HG02571 (cell line): ENCODE data around the gene EBLN2.
"Not testable (repeated sequence)": the region's sequence is repeated elsewhere in the genome, so short reads cannot be mapped to it uniquely, and the experiment has no call there.

Experiments used
- ATAC-seq: cut with Tn5 transposase; IDR thresholded peaks from one replicate; pipeline ENCODE4 v1.9.1; 2021; ENCODE audit warnings: mild to moderate bottlenecking, moderate library complexity; ENCODE audit not compliant: unreplicated experiment

Gene EBLN2

GRCh38 chr3:73056845-73057150 lies 4.7 kb upstream of the EBLN2 start:
- ATAC-seq = no peak

- no peak for ATAC-seq
These were observed 1.1 kb upstream of the EBLN2 start for GRCh38 chr3:73060302-73060723.

- ATAC-seq = not testable (repeated sequence)
These were observed 4.8 kb downstream of the EBLN2 start for GRCh38 chr3:73066243-73066642.

DNA sequence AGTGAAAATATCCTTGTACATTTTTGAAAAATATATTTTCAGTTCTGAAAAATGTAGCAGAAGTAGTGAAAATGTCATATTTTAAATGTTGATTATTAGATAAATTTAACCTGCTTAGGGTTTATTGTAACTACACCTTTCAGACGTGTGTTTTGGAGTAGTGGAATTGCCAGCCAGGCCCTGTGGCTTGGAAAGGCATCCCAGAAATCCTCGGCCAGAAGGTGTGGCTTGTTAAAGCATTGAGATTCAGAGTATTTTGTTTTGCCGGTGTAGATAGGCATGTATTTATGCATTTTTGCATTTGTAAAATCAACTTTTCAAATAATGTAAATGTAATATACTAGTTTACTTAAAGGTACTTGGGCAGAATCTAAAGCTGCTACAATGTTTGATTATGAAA lies 7.0 kb downstream of the EBLN2 start:
- no peak for ATAC-seq

GRCh38 chr3:73069187-73069586 lies 7.7 kb downstream of the EBLN2 start:
- no peak for ATAC-seq

DNA sequence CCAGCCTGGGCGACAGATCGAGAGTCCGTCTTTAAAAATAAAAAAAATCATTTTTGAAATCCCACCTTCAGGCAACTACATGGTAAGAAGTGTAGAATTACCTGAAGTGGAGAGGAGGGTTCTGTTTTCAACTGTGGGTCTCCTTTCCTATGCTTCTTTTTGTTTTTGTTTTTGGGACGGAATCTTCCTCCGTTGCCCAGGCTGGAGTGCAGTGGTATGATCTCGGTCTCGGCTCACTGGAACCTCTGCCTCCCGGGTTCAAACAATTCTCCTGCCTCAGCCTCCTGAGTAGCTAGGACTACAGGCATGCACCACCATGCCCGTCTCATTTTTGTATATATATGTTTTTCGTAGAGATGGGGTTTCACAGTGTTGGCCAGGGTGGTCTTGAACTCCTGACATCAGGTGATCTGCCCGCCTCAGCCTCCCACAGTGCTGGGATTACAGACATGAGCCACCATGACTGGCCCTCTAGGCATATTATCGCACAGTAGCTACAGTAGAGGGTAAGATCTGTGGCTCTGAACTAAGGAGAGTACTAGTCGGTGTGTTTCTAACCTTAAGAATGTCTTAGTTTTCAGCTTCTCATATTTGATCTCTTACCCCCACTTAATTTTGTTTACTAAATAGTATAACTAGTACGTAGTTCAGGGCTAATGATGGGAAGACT lies 8.5 kb downstream of the EBLN2 start:
- no peak for ATAC-seq

- ATAC-seq = no peak
These were observed 9.5 kb downstream of the EBLN2 start for GRCh38 chr3:73070675-73071575.

DNA sequence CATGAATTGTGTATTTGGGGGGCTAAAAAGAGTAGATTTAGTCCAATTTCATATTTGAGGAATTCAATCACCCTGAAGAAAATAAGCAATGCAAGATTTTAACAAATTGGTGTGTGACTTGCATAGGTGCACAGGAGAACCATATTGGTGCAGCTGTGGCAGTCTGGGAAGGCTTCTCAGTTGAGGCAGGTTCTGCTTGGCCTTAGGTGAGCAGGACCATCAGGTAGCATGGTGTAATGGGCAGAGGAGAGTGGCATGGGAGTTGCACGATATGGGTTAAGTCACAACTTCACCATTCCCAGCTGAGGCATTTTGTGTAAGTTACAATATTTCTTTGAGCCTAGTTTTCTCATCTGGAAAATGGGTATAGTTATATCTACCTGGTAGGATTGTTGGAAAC lies 10.5 kb downstream of the EBLN2 start:
- no peak for ATAC-seq

DNA sequence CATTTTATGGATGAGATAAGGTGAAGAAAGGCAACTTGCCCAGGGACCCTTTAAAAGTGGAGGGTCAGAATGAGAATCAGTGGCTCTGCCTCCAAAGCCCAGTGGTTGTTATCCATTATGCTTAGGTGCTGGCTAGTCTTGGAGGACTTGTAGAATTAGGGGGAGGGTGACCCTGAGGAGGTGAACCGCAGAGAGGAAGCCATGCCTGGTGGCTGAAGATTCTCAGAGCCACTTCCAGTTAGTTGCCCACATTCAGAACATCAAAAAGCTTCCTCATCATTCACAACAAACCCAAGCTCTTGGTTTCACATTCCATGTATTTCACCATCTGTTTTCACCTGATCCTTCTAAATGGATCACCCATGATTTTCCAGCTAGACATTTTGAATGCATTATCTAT lies 11.2 kb downstream of the EBLN2 start:
- ATAC-seq = no peak

GRCh38 chr3:73073091-73073707 lies 11.7 kb downstream of the EBLN2 start:
- ATAC-seq = no peak

GRCh38 chr3:73074781-73075180 lies 13.3 kb downstream of the EBLN2 start:
- ATAC-seq = no peak

DNA sequence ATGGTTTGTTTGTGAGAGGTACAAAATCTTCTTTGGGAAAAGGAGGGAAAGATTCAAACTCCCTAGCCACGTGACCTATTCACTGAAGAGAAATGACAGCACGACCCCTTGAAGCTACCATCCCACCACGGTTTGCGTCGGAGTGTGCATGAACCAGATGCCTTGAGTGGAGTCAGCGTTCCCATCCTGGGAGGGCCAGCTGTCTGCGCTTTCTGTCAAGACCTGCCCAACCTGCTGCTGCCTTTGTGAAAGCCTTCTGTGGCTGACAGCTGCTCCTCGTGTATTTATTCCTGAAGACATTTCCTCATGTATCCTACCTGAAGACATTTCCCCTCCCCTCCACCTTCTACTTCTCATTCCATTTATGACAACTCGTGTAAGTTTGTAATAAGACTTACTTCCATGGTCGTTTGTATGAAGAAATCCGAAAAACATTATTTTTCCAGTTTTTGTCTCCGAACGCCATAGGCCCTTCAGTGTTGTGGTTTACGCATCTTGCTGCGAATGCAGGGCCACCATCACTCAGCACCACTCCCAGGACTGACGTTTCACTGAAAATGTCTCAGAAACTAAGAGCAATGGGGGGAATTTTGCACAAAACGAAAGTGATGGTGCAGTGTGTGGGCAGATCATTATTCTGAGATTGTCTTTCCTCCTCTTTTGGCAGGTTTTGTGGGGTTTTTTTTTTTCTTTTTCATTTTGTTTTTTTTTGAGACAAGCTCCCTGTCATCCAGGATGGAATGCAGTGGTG lies 18.9 kb downstream of the EBLN2 start:
- ATAC-seq = no peak

GRCh38 chr3:73081140-73081539 lies 19.7 kb downstream of the EBLN2 start:
- no peak for ATAC-seq

GRCh38 chr3:73084170-73084569 lies 22.7 kb downstream of the EBLN2 start:
- no peak for ATAC-seq

- ATAC-seq = no peak
These were observed 24.6 kb downstream of the EBLN2 start for GRCh38 chr3:73086071-73086494.

DNA sequence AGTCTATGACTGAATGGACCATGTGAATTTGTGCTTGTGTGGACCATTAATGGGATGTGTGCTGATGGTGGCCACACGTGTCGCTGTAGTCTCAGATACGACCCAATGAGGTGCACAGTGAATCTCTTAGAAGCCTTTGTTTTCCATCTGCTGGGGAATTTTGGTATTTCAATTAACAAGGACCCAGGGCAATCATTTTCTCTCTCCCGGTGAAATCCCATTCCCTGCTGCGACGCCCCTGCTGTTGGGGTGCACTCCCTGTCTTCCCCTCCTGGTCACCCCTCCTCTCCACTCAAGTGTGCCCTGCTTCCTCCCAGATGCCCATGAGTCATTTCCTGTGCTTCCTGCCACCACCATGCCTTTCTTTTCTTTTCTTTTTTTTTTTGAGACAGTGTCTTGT lies 32.7 kb downstream of the EBLN2 start:
- no peak for ATAC-seq

GRCh38 chr3:73094951-73095350 lies 33.5 kb downstream of the EBLN2 start:
- no peak for ATAC-seq

DNA sequence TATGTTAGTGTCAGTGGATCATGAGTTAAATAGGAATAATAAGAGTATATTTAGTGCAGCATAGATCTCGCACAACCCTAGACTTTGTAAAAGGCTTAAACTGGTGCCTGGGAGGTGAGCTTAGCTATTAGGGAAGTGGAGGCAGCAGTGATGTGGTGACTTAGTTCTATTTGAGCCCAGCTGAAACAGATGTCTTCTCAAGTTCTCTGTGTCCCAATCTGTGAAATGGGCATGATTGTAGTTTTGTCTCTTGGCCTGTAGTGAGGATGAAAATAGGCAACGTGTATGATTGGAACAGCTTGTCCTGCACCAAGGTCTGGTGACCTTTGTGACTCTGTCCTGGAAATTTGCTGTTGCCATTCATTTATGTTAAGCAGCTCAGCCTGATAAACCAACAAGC lies 34.7 kb downstream of the EBLN2 start:
- no peak for ATAC-seq

DNA sequence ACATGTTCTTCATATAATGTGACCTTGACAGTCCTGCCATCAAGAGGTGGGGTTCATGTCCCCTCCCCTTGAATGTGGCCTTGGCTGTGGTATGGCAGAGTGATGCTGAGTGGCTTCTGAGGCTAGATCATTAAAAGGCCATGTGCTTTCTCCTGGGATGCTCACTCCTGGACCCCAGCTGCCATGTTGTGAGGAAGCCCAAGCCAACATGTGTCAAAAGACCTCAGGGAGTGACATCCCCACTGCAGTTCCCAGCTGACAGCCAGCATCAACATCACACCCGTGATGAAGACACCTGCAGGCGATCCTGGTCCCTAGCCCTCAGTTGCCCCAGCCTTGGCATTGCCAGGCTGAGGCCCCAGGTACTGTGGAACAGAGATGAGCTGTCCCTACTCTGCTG lies 36.6 kb downstream of the EBLN2 start:
- ATAC-seq = no peak

GRCh38 chr3:73098873-73099272 lies 37.4 kb downstream of the EBLN2 start:
- ATAC-seq = no peak
